HUES6 (cell line): ENCODE data around the gene FALEC.

Experiments
- H3K27ac ChIP-seq: 2 replicates; pipeline ENCODE4 v1.7.0; 2013; ENCODE audit warnings: low read depth, mild to moderate bottlenecking, low read length, inconsistent platforms
- H3K27me3 ChIP-seq: 2 replicates; pipeline ENCODE4 v1.6.1; 2013; ENCODE audit warnings: low read length; ENCODE audit not compliant: control insufficient read depth, insufficient read depth
- H3K36me3 ChIP-seq: 2 replicates; pipeline ENCODE4 v1.6.1; 2013; ENCODE audit warnings: low read length; ENCODE audit not compliant: control insufficient read depth, insufficient read depth
- H3K4me1 ChIP-seq: 2 replicates; pipeline ENCODE4 v1.6.1; 2013; ENCODE audit warnings: low read length; ENCODE audit not compliant: control insufficient read depth, insufficient read depth
- H3K4me3 ChIP-seq: 2 replicates; pipeline ENCODE4 v1.5.1; 2013; ENCODE audit warnings: low read depth, low read length
- H3K9ac ChIP-seq: one replicate; pipeline ENCODE4 v1.6.1; 2013; ENCODE audit warnings: mild to moderate bottlenecking, low read length
- H3K9me3 ChIP-seq: 2 replicates; pipeline ENCODE4 v1.6.1; 2013; ENCODE audit warnings: low read depth, low read length; ENCODE audit not compliant: control insufficient read depth, insufficient read depth

The FALEC gene

DNA sequence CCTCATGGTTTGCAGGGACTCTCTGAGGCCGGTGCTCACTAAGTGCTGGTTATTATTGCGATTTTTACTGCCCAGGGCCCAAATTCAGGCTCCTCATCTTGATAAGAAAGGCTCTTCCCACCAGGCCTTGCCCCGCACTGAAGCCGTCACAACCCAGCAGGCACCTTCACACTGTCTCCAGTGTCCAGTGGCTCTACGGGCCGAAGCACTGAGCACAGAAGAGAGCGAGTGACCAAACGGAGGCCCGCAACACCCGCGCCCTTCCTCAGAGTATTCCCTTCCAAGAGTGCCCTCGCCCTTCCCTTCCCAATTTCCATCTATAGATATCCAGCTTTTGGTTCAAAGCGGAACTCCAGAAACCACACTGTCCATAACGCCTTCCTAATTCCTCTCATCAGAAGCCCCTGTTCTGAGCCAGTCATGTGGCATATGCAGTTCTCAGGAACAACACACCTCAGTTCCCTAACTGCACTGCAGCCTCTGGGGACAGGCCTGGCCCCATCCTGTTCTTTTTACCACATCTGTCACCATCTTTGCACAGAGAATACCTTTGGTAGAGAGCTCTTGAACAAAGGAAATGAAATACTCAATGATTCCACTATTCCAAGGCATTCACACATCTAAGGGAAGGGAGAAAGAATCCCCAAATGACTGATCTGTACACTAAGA is 15.1 kb downstream of the FALEC start:
- Histone ChIP-seq H3K4me1 (no peaks in the 10 kb centered on the region), H3K4me3 (no peak overlapping the region), H3K9ac (no peak overlapping the region), H3K9me3 (no peaks in the 10 kb centered on the region), H3K27ac (no peak overlapping the region), H3K27me3 (no peaks in the 10 kb centered on the region), H3K36me3 (no peaks in the 10 kb centered on the region)

DNA sequence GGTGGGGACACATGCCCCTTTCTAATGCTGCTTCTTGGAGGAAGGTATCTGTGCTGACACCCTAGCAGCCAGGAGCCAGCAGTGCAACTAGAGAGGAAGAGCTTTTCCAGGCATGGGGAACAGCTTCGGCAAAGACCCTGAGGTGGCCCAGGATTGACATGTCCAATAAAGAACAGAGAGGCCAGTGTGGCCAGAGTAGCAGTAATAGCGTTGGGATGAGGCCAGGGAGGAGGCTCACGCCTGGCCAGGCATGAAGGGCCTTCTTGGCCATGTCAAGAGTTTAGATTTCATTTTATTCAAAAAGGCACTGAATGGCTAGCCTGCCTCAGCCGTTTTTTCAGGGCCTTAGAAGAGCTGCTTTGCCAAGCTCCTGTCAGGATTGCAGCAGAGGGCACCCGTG is 17.3 kb downstream of the FALEC start:
- Histone ChIP-seq H3K9ac (no peak overlapping the region), H3K36me3 (no peaks in the 10 kb centered on the region), H3K9me3 (no peaks in the 10 kb centered on the region), H3K27ac (no peak overlapping the region), H3K27me3 (no peaks in the 10 kb centered on the region), H3K4me3 (no peak overlapping the region), H3K4me1 (peaks cover 7% of the 10 kb centered on the region; the same call in 1 of the 2 replicates)

DNA sequence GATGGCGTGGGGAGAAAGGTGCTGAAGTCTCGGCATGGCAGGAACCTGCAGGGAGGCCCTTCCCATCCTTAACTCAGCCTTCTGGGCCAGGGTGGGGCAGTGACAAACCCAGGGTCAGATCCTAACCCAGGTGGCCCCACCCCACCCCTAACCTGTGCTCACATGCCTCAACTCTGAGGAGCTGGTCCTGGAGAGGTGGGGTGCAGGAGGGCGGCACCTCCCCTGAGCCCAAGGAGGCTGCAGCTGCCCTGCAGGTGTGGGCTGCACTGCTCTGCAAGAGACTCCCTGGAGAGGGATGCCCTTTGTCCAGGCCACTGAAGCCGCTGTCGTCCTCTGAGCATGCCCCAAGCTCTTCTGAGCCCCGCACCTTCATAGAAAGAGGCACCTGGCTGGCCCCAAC is 18.4 kb downstream of the FALEC start:
- no peak overlapping the region for H3K9ac ChIP-seq
- H3K4me3 ChIP-seq = no peak overlapping the region
- peaks cover 15% of the 10 kb centered on the region; the same call in 1 of the 2 replicates for H3K4me1 ChIP-seq
- no peaks in the 10 kb centered on the region for H3K9me3 ChIP-seq
- H3K27me3 ChIP-seq = no peaks in the 10 kb centered on the region
- no peak overlapping the region for H3K27ac ChIP-seq
- no peaks in the 10 kb centered on the region for H3K36me3 ChIP-seq

DNA sequence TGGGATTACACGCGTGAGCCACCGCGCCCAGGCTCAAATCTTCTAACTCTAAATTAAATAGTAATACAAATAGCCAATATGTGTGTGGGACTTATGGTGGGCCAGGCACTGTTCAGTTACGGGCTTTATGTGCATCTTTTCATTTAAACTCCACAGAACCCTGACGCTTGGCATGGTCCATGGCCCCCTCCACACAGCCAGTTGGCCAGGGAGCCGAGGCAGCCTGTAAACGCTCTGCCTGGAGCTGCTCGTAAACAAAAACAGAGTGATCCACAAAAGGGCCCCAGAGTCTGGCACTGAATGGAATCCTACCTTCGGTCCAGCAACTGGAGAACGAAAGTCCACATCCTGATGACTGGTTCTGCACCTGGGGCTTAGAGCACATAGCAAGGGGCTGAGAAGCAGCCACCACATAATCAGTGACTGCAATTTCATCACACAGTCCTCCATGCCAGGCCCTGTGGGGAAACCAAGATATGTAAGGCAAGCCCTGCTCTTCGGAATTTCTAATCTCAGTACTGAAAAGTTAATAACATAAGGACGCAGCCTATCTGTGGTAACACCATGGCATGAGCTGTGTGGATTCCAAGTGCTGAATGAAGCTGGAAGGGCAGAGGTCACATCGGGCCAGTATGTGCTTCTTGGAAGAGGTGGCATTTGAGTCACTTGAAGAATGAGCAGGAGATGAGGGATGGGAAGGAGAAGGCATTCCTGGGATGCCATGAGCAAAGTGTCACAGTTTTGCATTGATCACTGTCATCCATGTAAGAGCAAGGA is 20.1 kb downstream of the FALEC start:
- Histone ChIP-seq H3K36me3 (no peaks in the 10 kb centered on the region), H3K4me3 (no peak overlapping the region), H3K9me3 (no peaks in the 10 kb centered on the region), H3K9ac (no peak overlapping the region), H3K4me1 (peaks cover 15% of the 10 kb centered on the region; the same call in 1 of the 2 replicates), H3K27me3 (no peaks in the 10 kb centered on the region), H3K27ac (no peak overlapping the region)

DNA sequence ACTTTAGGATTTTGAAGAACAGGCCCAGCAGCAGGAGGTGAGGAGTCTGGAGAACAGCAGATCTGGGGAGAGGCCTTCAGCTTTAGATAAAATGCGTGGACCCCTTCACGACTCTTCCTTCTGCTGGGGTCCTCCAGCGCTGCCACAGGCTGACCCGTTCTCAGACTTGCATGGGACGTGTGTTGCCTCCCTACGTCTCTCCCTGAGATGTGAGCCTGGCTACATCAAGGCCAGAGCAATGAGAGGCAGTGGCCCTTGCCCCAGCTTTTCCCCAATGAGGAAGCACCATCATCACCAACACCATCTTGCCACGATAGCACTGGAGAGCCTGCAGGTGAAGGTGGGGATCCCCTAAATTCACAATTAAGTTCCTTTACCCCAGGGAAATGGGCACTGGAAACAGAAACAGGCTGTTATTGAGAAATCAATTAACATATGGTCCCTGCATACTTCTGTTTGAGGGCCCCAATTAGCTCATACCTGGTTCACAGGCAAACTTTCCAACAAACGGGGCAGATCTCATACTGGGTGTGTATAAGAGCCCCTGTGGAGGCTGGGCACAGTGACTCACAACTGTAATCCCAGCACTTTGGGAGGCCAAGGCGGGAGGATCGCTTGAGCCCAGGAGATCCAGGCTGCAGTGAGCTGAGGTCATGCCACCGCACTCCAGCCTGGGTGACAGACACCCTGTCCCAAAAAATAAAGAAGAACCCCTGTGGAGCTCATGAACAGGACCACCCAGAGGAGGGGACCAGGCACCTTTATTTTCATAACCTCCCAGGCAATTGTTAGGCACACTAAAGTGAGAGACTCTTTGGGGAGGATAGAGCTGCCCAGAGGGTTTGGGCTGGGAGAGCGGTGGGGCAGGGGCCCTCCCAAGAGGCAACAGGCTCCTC is 21.5 kb downstream of the FALEC start:
- no peak overlapping the region for H3K4me3 ChIP-seq
- no peaks in the 10 kb centered on the region for H3K9me3 ChIP-seq
- H3K36me3 ChIP-seq = no peaks in the 10 kb centered on the region
- H3K27me3 ChIP-seq = no peaks in the 10 kb centered on the region
- peaks cover 15% of the 10 kb centered on the region; the same call in 1 of the 2 replicates for H3K4me1 ChIP-seq
- H3K27ac ChIP-seq = no peak overlapping the region
- no peak overlapping the region for H3K9ac ChIP-seq

DNA sequence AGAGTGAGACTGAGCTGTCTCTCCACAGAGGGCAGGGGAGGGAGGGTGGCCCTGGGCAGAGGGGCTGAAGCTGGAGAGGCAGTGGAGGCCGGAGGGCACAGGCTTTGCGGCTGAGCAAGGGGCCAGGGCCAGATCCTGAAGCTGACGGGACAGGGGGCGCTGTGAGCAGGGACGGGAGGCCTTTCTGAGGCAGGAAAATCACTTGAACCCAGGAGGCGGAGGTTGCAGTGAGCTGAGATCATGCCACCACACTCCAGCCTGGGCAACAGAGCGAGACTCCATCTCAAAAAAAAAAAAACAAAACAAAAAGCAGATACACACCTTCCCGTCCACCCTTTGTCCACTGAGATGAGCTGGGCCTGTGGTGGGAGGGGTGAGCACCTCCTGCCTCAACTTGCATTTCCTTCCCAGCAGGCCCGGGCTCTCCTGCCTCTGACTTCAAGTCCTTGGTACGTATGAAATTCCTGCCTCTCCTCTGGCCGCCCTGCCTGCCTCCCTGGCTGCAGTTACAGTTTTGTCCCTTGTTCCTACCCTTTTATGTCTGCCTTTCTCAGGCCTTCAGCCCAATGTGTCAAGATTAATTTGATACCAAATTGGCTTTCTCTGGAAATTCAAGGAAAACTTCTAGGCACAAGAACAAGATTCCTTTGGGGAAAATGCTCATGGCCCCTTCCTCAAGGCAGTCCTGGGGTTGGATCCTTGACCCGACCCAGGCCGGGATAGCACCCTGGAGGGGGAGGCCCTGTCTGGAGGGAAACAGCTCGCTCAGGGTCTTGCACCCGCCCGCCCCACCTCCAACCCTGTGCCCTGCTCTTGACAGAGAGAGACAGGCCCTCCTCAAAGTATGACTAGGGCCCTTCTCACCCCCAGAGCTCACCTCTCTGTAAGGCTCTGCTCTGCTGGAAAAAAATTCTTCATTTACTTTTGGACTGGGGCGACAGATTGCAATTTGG is 22.5 kb downstream of the FALEC start:
- Histone ChIP-seq H3K9me3 (no peaks in the 10 kb centered on the region), H3K4me1 (peaks cover 15% of the 10 kb centered on the region; the same call in 1 of the 2 replicates), H3K9ac (peak overlapping the region; percentile 54), H3K36me3 (no peaks in the 10 kb centered on the region), H3K4me3 (no peak overlapping the region), H3K27me3 (no peaks in the 10 kb centered on the region), H3K27ac (peak overlapping the region; percentile 60)

DNA sequence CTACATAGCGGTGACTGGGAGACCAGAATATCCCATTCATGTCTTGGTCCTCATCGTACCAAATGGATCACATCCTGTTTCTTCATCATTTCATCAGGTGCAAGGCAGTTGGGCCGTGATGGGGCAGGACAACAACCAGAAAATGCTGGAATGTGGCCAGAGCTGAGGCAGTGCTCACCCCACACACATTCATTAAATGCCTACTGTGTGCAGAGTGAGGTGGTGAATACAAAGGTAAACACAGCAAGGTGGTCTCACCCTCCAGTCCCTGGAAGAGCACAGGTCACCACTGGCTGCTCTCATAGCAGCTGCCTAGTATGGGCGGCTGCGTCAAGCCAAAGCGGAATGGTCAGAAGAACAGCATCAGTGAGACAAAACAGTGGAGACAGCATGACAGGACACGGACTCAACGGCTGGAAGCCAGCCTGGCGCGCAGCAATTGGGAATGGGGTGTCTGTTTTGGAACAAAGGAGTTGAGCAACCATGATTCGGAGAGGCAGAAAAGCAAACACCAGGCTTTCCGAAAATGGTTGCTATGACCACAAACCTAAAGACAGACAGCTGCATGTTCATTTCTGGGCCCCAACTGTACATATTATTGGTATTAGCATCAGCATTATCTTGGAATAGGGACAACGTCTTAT is 28.1 kb downstream of the FALEC start:
- Histone ChIP-seq H3K9ac (no peak overlapping the region), H3K27ac (no peak overlapping the region)

DNA sequence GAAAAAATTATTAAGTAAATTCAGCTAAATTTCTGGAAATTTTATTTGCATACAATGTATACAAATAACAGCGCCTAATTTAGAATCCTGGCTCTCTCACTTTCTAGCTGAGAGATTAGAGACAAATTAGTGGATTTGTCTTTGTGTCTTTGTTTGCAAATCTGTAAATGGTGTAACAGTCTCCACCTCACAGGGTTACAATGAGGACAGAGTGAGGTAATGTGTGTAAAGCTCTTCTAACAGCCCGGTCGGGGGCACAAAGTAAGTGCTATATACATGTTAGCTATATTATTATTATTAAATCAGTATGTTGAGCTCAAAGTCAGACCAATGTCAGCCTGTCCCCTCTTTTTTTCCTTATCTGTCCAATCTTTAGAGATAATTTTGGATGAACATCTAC is 28.7 kb downstream of the FALEC start:
- H3K36me3 ChIP-seq = no peaks in the 10 kb centered on the region
- peaks cover 8% of the 10 kb centered on the region for H3K27me3 ChIP-seq
- no peak overlapping the region for H3K4me3 ChIP-seq
- no peaks in the 10 kb centered on the region for H3K9me3 ChIP-seq
- no peak overlapping the region for H3K9ac ChIP-seq
- peaks cover 2% of the 10 kb centered on the region; the same call in 1 of the 2 replicates for H3K4me1 ChIP-seq
- no peak overlapping the region for H3K27ac ChIP-seq

More for the DNA sequence above, 28.1 kb downstream of the FALEC start:
- H3K9me3 ChIP-seq = no peaks in the 10 kb centered on the region
- H3K36me3 ChIP-seq = no peaks in the 10 kb centered on the region
- no peak overlapping the region for H3K4me3 ChIP-seq
- peaks cover 2% of the 10 kb centered on the region; the same call in 1 of the 2 replicates for H3K4me1 ChIP-seq
- H3K27me3 ChIP-seq = peaks cover 4% of the 10 kb centered on the region

DNA sequence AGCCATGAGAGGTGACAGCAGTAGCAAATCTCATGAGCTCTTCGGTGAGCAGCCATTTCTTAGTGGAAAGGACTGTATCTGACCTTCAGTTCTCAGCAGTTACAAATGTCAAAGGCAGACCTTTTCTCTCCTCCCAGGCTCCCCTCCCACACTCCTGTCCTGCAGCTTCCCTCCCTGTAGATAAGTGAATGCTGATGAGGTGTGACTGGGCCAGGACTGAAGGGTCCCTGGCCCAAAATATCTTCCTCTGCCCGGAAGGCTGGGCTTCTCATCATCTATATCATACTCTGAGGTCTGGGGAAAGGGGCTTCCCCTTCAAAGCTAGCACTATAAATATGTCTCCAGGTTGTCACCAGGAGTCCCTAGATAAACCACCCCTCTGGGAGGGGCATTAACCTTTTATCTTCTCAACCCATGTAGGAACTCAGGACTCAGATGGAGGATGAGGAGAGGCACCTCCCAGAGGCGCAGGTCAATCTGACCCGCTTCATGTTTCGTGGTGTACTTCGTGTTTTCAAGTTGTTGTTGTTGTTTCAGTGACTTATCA is 30.0 kb downstream of the FALEC start:
- Histone ChIP-seq H3K4me1 (peaks cover 12% of the 10 kb centered on the region; the same call in 1 of the 2 replicates), H3K4me3 (no peak overlapping the region), H3K36me3 (no peaks in the 10 kb centered on the region), H3K27ac (no peak overlapping the region), H3K9ac (no peak overlapping the region), H3K9me3 (no peaks in the 10 kb centered on the region), H3K27me3 (peaks cover 17% of the 10 kb centered on the region)
